ENCODE measurements around the gene NR4A3.
A peak's percentile ranks its signal among the peaks of the same experiment; 100 is the strongest.
"Not testable (repeated sequence)": the region's sequence is repeated elsewhere in the genome, so short reads cannot be mapped to it uniquely, and the experiment has no call there.

Gene NR4A3

DNA sequence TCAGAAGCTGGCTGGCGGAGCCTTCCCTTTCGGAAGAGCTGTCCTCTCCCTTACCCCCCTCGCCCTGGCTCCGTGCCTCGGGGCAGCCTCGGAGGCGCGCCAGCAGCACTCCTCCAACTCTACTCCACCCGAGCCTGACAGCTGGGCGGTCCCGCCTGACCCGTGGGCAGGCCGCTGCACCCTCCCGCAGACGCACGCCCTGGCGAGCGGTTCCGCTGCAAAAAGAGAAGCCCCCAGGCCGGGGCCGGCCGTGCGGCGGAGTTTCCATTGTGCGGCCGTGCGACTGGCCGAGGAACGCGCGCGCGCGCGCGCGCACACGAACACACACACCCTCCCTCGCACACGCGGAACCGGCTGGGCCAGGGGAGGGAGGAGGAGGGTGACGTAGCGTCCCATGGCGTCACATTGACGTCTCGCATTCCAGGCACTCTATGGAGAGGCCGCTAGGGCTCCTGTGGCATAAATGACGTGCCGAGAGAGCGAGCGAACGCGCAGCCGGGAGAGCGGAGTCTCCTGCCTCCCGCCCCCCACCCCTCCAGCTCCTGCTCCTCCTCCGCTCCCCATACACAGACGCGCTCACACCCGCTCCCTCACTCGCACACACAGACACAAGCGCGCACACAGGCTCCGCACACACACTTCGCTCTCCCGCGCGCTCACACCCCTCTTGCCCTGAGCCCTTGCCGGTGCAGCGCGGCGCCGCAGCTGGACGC, at the start of gene NR4A3:
Gene NR4A3 (plus strand): TSS at position 490 of the 713 bp plus-strand sequence. CDS start 6,158 bp downstream, outside the sequence.
- DNase-seq, result peak; percentile 92 to 96

DNA sequence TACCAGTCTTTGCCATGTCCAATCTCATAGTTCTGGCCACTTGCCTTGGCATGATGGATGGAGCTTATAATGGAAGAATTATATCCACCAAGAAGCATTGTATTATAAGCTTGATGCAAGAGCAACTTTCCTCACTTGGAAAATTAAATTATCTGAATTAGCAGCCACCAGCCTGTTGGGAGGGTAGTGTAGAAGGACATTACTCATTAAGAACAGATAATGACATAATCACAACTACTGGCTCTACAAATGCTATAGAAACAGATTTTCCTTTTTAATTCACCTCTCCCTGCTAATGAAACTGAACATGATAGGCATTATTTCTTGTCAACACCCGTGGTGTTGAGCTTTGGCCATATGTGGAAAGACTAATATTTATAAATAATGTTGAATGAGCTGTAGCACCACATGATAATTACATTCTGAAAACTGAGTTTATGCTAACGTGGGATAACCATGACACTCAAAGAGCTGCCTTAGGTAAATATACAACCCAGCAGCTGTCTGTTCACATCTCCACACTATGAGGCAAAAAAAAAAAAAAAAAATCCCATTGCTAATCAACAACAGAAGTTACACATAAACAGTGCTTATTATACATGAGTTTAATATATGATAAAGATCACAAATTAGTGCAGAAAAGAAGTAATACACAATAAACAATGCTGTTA, 48.1 kb upstream of the NR4A3 start:
- no peak for DNase-seq

DNA sequence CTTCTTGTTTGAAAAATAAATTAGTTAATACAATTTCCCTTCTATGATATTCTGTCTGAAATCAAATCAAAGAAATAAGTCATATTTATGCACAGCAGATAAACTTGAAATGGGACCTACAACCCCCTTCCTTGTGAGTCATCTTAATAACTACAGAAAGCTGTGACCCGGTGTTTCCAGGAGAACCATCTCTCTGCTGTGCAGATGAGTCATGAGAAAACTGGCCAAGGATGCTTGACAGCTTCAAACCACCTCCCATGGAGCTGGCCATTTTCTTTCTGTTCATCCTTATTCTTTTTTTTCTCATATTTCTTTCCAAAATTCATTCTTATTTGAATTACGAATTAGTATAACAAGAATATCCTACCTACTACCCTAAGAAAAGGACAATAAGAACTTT, 43.4 kb upstream of the NR4A3 start:
- no peak for DNase-seq

DNA sequence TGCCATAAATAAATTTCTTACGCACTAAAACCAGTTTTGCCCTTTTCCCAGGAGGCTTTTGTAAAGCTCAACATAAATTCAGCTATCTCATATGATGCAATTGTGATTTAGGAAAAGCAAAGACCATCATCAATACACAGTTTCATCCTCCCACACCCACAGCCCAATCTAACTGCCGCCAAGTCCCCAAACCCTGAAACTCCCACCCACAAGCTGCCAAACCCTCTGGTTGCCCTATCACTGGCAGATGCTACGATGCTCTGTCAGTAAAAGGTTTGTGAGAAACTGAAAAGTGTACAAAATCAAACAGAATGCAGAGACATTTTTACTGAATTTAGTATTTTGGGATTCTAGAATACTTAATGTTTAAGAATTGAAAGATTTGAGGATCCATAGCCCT, 42.8 kb upstream of the NR4A3 start:
- no peak for DNase-seq

DNA sequence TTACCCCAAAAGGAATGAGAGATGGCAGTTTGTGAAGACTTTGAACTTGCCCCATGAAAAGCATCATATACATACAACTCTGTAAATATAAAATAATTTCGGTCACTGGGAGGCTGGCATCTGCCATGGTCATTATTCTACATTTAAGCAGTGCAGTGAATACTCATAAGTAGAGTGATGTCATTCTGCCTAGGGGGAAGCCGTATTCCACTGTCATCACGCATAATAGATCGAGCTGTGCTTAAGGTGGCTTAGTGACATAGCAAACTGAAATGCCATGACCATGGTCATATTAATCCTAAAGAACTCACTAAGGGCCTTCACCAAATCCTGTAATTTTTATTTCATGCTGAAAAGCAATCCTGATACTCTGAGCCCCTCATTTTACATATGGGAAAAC, 42.4 kb upstream of the NR4A3 start:
- DNase-seq, result no peak

DNA sequence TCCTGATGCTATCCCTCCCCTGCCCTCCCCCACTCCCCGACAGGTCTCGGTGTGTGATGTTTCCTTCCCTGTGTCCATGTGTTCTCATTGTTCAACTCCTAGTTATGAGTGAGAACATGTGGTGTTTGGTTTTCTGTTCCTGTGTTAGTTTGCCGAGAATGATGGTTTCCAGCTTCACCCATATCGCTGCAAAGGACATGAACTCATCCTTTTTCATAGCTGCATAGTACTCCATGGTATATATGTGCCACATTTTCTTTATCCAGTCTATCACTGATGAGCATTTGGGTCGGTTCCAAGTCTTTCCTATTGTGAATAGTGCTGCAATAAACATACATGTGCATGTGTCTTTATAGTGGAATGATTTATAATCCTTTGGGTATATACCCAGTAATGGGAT, 39.3 kb upstream of the NR4A3 start:
- DNase-seq, result not testable (repeated sequence)

DNA sequence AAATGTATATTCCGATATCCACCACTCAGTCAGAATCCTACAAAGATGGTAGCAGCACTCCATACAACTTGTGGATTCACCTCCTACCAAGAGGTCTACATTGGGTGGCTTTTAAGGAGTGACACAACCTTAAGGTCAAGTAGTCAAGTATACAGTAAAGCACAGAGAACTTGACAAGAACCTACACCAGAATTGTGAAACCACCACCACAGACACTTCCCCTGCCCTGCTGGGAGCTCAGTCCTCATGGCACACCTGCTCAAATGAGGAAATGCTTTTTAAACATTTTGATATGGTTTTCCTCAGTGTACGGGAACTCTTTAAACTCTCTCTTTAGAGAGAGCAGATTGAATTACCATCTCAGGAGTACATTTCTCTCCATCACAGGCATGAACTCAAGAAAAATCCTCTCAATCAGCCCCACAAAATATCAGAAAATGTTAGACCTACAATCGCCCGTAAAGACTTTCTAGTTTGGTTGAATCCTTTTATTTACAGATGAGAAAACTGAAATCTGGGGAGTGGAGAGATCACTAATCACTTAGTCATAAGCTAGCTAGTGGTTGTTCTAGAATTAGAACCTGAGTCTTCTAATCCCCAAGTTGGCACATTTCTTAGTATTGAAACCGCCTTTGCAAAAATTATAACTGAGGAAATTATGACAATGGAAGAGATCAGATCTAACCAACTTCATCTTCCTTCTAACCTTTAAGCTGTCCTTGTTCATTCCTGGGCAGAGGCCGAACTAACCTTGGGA, 38.5 kb upstream of the NR4A3 start:
- DNase-seq, result peak in 1 of 2 donors; percentile 9

DNA sequence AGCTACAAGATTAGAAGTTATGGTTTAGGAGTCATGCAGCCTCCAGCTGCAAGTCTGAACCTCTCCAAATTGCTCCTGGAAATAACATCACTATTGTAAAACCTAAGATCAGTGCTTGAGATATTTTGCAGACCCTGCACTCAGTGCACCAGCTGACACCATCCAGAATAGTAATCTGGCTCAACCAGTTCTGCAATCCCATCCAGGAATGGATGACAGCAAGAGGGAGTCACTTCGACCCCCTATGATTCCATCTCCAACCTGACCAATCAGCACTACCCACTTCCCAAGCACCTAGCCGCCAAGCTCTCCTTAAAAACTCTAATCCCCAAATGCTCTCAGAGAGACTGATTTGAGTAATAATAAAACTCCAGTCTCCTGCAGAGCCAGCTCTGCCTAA, 37.9 kb upstream of the NR4A3 start:
- DNase-seq, result no peak

DNA sequence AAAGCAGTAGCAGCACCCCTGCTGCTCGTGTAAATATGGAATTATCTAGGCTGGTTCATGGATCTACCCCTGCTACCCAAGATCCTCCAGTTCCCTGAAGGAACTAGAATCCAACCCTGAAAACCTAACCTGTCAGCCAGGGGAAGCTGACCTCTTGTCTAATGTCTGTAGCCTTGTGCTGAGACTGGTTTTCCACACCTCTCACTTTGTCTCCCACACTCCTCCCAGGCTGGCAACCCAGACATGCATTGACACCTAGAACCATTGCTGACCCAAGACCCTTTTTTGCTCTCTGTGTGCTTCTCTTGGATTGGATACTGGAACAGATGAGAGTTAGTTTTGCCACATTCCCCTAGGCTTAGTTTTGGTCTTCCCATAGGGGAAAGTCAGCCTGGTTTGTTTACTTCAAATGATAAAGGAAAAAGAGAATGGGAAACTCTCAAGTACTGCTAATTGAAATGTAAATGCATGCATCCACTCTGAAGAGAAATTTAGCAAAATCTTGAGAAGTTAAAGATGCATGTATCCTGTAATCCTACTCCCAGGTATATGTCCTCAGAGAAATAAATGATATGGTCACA, 36.6 kb upstream of the NR4A3 start:
- no peak for DNase-seq

DNA sequence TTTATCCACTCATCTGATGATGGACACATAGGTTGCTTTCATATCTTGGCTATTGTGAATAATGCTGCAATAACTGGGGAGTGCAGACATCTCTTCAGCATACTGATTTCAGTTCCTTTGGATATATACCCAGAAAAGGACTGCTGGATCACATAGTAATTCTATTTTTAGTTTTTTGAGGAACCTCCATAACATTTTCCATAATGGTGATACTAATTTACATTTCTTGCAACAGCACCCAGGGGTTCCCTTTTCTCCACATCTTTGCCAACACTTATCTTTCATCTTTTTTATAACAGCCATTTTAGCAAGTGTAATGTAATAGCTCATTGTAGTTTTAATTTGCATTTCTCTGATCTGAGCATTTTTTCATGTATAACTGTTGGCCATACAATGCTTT, 34.1 kb upstream of the NR4A3 start:
- DNase-seq, result no peak

DNA sequence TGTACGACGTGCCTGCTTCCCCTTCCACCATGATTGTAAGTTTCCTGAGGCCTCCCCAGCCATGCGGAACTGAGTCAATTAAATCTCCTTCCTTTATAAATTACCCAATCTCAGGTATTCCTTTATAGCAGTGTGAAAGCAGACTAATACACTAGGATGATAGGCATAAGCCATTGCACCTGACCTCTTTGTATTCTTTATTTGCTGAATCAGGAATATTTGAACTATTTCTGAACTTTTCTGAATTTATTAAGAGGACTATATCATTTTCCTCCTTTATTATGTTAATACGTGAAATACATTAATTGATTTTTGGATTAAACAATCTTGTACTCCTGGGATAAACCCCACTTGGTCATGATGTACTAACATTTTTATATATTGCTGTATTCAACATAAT, 28.2 kb upstream of the NR4A3 start:
- DNase-seq, result no peak

DNA sequence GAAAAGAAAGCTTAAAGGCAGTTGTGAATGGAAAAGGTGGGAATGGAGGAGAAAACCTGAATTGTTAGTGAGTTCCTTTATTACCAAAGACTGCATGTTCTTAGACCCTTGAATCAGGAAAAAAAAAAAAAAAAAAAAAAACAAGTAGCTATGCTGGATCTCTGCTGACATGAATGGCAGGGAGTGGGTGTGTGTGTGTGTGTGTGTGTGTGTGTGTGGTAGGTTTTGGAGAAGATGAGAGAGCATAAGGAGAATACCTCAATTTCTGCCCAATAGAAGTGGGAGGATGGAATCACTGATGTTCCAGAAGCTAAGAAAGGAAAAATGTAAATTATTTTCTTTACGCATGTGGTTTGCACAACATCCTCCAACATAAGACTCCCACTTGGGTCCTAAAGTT, 25.5 kb upstream of the NR4A3 start:
- no peak for DNase-seq

DNA sequence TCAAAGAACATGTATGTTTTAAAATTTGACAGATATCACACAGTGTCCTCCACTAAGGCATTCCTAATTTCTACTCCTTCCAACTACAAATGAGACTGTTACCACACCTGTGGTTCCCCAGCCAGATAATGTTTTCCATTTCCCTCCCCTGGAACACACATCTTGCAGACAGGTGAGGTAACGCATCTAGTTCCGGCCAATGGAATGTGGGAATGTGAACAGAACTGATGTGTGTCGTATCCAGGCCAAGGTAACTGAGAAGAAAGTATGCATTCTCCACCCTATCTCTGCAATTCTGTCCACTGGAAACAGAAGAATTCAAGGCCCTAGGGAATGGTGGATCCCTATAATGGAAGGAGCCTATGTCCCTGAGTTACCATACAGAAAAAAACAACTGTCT, 19.9 kb upstream of the NR4A3 start:
- no peak for DNase-seq

DNA sequence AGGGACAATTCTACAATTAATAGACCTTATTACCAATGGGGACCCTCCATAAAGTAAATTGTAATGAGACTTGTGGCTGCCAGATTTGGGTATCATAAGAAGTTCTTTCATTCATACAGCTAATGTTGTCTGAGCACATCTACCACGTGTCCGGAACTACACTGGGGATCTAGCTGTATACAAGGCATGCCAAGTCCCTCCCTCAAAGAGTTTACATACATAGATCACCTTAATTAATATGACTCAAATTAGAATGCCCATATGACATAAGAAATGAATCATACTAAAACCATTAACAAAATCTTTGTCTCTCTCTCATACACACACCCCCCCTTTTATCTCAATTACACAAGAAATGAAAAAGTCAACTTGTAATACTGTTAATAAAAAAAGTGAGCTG, 18.0 kb upstream of the NR4A3 start:
- no peak for DNase-seq

DNA sequence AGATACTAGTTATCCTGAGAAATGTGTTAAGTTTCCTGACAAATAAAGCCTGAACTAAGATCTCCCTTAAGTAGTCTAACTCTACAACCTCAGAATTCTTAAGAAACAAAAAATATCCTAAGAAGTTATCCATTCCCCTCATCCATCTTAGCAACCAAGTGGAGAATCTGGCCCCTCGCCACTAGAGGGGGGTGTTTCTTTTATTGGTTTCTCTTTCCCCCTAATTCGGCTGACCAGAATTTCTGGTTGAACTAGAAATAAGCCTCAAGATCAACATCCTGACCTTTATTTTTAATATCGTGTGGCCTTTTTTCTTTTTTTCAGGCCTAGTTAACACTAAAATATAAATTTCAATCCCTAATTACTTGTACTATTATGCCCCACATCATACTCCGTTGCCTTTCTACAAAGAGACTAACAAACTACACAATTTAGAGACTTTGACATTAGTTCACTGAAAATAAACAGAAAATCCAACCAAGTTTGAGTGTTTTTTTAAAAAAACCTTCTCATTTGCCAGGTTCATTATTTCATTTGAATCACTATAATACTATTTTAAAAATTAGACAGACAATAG, 14.3 kb upstream of the NR4A3 start:
- DNase-seq, result peak; percentile 69 to 81

DNA sequence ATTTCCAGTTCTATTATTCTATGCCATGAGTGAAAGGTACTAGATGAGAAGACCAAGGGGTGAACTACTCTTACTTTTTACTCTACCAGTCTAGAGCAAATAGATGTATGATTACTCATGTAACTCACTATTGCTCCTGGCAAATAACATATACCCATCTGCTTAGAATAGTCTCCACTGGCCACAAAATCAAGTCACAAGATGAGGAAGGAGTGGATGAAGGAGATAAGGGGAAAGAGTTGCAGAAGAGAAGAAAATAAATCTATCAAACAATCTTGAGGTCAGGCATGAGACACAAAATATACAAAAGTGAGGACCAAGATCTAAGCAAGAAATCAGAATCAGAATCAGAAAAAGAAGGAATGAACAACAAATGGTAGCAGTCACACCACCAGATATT, 13.7 kb upstream of the NR4A3 start:
- DNase-seq, result no peak

DNA sequence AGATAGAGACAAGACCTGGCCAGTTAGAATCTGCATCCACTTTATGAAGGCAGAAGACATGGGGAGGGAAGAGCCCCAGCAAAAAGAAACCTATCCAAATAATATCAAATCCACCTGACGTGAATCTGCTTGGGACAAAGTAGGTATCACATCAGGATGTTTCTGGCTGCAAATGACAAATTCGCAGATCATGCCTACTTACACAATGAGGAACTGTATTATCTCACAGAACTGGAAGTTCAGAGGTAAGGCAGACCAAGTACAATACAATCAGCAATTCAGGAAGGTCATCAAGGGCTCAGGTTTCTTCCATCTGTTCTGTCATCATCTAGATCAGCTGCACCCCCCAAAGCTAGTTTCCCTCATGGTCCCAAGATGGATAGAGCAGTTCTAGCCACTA, 13.2 kb upstream of the NR4A3 start:
- DNase-seq, result no peak

DNA sequence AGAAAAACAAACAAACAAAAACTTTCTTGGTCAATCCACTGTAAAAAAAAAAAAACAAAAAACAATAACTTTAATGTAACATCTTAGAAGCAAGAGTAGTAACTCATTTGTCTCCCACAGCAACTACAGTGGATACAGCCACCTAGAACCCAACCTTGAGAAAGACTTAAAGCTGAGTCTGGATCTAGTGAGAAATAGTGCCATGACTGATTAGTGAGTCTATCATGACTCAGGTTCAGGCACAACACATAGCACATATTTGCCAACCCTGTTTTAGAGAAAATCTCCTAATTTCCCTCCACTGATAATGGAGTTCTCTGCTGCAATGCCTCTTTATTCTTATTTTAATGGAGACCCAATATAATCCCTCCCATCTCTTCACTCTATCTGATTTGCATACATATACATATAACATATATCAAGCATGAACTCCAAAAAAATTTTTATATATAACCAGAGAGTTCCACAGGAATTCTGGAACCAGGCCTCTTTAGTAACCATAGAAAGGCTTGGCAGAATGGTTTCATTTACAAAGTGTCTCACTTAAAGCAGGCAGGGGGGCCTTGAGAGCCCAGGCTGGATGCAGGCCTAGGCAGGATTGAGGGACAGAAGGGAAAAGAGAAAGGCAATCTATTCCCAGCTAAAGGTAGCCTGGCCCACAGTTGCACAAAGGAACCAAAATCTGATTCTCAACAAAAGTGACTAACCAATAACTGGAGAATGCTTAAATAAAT, 11.9 kb upstream of the NR4A3 start:
- no peak for DNase-seq

DNA sequence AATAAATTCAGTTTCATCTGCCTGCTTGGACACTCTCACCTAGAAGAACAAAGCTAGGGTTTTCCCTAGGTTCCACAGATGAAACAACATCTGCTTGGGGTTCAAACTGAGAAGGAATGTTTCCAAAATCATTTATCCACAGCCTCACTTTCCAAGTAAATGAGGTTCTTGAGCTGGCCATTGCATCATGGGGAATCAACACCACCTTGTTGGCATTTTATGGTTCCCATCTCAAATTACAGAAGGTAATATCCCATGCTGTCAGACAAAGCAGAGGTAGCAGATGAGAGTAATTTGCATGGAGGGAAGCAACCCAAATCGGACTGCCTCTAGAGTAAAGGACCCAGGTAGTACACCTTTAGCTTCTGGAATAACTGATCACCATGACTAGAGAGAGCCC, 10.5 kb upstream of the NR4A3 start:
- DNase-seq, result no peak

DNA sequence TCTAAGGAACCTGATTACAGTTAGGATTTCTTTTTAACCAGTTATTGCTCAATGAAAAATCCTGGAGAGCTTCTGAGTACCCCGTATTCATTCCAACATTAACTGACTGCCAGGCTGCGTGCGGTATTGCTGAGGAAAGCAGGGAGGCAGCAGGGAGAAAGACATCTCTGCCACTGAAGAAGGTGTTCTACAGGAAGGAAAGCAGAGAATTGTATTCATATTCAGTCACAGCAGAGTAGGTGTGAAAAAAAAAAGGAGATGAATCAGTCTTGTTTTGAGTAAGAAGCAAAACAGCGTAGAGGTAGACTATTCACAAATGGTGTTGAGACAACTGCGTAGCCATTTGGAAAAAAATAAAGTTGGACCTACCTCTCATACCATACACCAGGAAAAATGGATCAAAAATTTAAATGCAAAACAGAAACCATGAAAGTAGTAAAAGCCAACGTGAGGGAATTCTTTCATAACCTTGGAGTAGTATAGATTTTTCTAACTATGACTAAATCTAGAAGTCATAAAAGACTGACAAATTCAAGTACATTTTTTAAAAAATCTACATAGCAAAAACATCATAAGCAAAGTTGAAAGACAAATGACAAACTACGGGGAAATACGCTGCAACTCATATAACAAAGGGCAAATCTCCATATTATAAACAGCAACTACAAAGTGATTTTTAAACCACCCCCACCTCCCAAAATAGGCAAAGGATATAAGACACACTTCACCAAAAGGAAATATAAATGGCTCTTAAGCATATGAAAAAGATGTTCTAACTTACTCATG, 9.9 kb upstream of the NR4A3 start:
- no peak for DNase-seq

DNA sequence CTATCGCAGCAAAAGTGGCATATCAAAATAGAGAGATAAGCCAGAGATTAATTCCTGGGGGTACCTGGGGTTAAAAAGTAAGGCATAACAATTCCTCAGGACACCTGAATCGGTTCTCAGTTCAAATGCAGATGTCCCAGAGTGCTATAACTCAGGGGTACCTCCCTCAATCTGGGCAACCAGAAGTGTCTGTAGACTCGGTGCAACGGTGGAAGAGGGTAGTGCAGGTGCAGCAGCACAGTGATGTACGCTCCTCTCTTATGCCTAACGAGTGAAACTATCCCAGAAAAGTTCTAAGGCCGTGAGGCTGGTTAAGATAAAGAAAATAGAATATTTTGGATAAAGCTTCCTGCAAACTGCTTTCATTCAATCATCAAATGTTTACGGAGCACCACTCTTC, 7.9 kb upstream of the NR4A3 start:
- no peak for DNase-seq

DNA sequence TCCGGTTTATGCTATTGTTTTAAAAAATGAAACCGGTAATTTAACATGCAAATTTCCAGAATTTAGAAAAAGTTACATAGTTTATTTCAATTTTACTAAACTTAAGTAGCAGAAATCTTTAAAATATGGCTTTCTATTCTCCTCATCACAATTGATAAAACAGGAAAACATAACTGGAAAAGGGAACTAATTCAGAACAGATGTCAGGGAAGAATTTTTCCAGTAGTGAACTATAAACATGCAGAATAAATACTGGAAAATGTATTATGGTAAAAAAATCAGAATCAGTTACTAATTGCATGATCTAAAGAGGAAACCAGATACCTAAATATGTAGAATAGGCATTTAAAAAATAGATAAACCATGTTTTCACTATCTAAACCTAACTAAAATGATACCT, 7.3 kb upstream of the NR4A3 start:
- no peak for DNase-seq

Measured in CD4-positive, alpha-beta T cell treated with Interleukin-1 beta for 1 hour (primary cell).